Astrocyte of the hippocampus (primary cell): ENCODE results near the gene TEX14.

Source experiments
- DNase-seq: peaks from one replicate; pipeline ENCODE4 v3.0.0; 2011; ENCODE audit warnings: low read depth, low spot score

The TEX14 gene, protein sequence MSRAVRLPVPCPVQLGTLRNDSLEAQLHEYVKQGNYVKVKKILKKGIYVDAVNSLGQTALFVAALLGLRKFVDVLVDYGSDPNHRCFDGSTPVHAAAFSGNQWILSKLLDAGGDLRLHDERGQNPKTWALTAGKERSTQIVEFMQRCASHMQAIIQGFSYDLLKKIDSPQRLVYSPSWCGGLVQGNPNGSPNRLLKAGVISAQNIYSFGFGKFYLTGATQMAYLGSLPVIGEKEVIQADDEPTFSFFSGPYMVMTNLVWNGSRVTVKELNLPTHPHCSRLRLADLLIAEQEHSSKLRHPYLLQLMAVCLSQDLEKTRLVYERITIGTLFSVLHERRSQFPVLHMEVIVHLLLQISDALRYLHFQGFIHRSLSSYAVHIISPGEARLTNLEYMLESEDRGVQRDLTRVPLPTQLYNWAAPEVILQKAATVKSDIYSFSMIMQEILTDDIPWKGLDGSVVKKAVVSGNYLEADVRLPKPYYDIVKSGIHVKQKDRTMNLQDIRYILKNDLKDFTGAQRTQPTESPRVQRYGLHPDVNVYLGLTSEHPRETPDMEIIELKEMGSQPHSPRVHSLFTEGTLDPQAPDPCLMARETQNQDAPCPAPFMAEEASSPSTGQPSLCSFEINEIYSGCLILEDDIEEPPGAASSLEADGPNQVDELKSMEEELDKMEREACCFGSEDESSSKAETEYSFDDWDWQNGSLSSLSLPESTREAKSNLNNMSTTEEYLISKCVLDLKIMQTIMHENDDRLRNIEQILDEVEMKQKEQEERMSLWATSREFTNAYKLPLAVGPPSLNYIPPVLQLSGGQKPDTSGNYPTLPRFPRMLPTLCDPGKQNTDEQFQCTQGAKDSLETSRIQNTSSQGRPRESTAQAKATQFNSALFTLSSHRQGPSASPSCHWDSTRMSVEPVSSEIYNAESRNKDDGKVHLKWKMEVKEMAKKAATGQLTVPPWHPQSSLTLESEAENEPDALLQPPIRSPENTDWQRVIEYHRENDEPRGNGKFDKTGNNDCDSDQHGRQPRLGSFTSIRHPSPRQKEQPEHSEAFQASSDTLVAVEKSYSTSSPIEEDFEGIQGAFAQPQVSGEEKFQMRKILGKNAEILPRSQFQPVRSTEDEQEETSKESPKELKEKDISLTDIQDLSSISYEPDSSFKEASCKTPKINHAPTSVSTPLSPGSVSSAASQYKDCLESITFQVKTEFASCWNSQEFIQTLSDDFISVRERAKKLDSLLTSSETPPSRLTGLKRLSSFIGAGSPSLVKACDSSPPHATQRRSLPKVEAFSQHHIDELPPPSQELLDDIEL (N-terminal part only)

DNA sequence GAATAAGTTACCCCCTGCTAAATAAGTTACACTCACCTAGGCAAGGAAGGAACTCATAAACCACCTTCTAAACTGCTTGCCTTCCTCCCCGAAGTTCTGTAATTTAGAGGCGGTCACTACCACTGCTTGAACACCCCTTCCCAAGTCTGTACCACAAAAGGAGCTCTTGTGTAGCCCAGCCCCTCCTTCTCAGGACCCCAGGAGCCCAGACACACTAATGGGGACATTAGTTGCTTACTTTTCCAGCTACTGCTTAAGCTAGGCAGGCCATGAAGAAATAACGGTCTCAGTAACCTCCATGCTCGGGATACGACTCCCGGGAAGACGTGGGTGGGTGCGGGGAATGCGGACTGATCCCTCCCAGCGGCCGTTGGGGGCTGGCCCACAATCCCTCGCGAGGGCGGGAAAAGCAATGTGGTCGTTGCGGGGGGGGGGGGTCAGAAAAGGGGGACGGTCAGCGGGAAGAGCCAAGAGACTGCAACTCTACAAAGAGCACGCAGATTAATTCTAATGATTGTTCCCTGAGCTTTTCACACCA is at the start of gene TEX14:
TSS of gene TEX14 (minus strand) at position 345 of the 538 bp plus-strand sequence. CDS start 40,044 bp downstream, outside the sequence.
- no peak for DNase-seq

DNA sequence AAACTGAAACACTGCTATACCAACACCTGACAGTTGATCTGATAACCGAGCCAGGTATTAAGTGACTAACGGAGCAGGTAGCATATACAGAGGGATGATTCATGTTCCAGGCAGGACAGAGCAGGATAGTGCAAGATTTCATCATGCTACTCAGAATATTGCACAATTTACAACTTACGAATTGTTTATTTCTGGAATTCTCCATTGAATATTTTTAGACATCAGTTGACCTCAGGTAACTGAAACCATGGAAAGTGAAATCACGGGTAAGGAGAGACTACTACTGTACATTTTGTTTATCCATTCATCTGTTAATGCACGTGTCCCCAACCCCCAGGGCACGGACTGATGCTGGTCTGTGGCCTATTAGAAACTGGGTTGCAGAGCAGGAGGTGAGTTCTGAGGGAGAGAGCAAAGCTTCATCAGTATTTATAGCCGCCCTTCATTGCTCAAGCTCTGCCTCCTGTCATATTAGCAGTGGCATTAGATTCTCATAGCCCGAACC is 49.3 kb upstream of the TEX14 start:
- no peak for DNase-seq

DNA sequence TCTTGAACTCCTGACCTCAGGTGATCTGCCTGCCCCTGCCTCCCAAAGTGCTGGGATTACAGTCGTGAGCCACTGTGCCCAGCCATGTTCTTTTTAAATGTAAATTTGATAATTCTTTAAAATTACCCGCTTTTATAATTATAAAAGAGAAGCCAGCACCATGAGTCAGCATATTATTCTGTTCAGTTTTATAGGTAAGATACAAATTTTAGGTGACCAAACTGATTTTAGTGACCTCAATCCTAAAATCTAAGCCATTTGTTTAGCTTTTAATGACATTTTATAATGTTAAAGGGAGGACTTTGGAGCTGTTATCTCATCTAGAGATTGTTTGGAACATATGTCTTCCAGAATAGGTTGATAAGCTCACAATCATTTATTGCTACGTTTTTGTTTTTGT is 43.0 kb upstream of the TEX14 start:
- no peak for DNase-seq

DNA sequence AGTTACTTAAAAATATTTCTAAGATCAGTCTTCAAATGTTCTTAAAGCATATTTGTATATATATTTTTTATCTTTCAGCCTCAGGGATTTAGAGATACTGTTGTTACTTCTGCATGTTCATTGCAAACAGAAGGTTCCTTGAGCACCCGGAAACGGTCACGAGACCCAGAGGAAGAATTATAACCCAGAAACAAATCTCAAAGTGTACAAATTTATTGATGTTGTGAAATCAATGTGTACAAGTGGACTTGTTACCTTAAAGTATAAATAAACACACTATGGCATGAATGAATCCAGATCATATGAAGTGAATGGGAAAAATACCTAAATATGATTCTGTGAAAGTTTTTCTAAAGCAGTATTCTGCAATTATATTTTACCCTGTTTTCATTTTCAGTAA is 42.2 kb upstream of the TEX14 start:
- no peak for DNase-seq

DNA sequence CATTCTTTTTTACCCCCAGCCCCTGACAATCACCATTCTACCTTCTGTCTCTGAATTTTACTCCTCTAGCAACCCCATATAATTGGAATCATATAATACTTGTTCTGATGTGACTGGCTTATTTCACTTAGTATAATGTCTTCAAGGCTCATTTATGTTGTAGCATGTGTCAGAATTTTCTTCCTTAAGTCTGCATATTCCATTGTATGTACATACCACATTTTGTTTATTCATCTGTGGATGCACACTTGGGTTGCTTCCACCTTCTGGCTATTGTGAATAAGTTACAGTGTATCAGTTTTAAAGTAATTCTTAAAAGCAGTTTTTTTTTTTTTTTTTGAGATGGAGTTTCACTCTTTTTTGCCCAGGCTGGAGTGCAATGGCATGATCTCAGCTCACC is 39.1 kb upstream of the TEX14 start:
- DNase-seq: no peak

DNA sequence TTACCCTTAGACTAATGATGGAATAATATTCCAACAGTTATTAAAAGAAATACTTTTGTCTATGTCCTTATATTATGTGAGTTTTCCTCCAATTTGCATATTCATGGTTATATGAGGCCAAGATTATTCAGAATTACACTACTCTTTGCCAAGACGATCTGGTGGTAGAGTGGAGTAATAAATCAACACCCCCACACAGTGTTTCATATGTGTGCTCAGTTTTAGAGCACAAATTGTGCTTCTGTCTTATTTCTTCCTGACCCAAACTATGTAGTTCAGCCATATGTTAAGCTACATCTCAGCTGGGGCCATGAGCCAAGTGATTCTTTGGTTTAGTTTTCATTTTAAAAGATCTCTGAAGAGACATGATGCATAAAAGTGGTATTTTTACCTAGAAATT is 37.0 kb upstream of the TEX14 start:
- DNase-seq: no peak

DNA sequence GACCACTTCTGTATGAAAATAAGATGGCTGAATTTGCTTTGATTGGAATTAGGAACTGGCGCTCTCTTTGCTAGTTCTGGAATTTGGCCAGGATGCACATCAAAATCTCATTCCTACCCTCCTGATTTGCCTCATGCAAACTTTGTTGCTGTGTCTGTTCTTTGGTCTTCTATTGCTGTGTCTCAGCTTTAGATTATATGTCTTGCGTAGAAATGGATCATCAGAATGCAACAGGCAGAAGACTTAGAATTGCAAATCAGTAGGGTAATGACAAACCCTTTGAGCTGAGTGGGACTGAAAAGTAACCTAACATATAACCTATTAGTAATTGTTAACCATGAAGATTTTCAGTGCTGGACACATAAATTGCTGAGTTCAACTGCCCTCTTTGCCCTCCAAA is 30.9 kb upstream of the TEX14 start:
- no peak for DNase-seq

DNA sequence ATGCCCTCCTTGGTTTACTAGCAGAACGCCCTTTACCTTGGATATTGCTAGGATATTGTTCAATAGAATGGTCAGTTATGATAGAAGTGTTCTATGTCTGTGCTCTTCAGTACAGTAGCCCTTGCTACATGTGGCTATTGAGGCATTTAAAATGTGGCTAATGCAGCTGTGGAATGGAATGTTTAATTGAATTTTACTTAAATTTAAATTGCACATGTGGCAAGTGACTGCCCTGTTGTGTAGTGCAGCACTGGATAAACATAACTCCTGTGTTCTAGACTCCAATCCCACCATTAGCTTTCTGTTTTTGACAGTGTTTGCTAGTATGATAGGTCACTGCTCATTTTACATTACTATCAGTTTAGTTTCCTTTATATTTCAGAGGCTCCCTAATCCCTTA is 30.4 kb upstream of the TEX14 start:
- no peak for DNase-seq

DNA sequence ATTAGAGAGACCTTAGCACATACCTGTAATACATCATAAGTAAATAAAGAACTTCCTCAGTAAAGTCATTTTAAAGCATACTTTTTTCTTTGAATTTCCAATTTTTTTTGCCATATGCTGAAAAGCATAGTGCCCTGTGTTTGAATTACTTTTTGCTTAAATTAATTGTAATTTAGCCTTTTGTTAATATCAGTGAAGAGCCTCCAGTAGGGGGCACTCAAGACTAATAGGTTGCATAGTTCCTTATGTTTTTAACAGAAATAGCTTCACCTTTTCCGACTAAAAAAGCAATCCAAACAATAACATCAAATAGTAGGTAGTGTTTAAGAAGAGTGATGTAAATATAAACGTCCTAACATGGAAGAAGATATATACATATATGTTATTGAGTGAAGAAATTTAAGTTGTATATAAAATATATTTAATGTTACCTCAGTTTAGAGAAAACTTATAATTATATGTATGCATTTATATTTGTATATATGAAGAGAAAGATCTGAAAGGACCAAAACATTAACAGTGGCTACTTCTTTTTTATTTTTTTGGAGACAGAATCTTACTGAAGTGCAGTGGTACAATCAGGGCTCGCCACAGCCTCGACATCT is 19.2 kb upstream of the TEX14 start:
- DNase-seq: peak; percentile 76

DNA sequence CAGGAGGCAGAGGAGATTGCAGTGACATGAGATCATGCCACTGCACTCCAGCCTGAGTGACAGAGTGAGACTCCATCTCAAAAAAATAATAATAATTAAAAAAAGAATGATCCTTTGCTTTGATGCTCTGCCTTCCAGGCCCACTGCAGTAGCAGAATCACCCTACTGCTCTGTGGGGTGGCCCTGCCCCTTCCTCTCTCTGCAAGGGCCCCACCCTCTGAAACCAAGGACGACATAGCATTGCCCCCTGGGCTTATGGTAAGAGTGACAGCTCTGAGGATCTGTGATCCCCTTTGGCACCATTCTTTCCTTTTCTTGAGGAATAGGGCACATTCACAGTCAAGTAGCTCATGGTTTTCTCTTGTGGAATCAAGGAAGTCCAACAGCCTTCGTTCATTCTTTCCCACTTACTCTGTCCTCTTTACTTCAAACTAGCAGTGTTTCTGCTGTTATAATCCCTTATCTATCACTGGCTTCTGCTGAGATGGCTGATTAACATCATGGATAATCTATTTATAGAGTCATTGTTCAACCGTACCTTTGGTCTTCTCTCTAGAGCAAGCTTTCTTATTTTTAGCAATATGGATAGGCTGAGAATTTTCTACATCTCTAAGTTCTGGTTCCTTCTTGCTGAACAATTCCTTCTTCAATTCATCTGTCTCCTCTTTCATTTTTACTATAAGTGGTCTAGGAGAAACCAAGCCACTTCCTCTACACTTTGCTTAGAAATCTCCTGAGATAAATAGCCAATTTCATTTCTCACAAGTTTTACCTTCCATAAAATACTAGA is 14.7 kb upstream of the TEX14 start:
- DNase-seq: no peak

DNA sequence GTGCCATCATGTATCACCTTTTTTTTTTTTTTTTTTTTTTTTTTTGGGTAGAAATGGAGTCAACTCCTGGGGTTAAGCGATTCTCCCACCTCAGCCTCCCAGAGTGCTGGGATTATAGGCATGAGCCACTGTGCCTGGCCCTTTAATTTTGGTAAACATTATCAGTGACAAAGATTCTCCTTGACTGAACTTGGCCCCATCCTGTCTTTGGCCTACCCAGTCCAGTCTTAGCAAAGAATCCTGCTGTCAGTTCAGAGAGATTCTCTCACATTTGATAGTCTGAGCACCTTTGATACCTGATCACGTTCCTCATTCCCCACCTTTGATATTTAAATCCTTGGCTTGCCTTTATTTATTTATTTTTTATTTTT is 12.1 kb upstream of the TEX14 start:
- no peak for DNase-seq

DNA sequence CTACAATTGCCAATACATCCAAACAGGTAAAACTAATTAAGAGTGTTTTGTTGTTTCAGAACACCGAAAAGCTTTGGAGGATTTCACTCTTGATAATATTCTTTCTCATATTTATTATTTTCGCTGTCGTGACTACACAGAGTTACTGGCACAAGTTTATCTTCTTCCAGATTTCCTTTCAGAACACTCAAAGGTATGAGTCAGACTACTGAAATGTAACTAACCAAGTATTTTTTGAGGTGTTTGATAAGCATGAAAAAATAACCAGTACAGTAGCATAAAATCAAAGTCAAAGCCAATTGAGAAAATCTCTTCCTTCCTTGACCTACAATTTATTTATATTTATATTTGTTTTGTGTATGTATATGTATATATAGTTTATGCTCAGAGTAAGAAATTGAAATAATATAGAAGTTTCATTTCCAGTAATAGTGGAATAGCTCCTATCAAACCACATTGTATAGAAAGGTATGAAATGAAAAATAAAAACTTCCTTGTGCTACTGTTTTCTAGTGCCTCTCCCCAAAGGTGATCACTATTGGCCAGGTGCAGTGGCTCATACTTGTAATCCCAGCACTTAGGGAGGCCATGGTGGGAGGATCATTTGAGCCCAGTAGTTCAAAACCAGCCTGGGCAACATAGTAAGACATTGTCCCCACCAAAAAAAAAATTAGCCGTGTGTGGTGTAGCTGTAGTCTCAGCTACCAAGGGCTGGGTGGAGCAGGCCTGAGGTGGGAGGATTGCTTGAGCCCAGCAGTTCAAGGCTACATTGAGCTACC is 11.5 kb upstream of the TEX14 start:
- peak; percentile 62 for DNase-seq

DNA sequence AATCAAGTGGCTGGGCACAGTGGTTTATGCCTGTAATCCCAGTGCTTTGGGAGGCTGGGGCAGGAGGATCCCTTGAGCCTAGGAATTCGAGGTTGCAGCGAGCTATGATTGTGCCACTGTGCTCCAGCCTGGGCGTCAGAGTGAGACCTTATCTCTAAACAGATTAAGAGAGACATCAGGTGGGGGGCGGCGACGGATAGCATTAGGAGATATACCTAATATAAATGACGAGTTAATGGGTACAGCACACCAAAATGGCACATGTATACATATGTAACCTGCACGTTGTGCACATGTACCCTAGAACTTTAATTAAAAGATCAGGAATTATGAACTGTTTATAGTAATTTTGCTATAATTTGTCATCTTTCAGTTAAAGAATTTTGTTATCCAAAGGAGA is 10.9 kb upstream of the TEX14 start:
- DNase-seq: no peak

DNA sequence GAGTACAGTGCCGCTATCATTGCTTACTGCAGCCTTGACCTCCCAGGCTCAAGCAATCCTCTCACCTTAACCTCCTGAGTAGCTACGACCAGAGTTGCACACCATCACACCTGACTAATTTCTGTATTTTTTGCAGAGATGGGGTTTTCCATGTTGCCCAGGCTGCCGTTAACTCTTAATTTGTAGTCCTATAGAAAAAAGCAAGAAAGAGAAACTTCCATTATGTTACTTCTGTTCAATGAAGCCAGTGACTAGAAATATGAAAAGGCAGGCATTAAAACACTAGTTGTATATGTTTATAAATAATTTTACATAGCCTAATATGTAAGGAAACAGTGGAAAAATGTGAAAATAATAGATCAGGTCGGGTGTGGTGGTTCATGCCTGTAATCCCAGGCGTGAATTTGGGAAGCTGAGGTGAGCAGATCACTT is 10.2 kb upstream of the TEX14 start:
- no peak for DNase-seq

DNA sequence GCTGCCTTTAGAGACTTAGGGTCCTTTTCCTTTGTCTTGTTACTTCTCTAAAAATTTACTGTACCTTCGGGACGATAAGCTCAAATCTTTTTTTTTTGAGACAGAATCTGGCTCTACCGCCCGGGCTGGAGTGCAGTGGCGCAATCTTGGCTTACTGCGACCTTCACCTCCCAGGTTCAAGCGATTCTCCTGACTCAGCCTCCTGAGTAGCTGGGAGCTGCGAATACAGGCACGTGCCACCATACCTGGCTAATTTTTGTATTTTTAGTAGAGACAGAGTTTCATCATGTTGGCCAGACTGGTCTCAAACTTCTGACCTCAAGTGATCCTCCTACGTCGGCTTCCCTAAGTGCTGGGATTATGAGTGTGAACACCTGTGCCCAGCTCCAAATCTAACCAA is 7.9 kb upstream of the TEX14 start:
- no peak for DNase-seq

DNA sequence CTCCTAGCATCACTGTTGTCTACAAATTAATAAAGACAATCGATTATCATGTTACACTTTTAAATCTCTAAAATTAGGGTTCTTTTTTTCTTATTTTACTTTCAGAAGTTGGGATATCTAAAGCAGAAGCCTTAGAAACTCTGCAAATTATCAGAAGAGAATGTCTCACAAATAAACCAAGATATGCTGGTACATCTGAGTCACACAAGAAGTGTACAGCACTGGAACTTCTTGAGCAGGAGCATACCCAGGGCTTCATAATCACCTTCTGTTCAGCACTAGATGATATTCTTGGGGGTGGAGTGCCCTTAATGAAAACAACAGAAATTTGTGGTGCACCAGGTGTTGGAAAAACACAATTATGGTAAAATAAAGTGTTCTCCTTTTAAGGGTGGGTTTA is 3.0 kb upstream of the TEX14 start:
- DNase-seq: no peak

DNA sequence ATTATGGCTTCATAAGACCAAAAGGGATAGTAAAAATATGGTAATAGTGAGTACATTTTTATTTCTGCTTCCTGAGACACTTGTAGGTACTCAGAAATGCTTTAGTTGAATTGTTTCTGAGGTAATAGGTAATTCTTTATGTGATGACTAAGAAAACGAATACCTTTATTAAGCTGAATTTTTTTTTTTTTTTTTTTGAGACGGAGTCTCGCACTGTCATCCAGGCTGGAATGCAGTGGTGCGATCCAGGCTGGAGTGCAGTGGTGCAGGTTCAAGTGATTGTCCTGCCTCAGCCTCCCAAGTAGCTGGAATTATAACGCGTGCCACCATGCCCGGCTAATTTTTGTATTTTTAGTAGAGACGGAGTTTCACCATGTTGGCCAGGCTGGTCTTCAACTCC is 2.5 kb upstream of the TEX14 start:
- DNase-seq: no peak

DNA sequence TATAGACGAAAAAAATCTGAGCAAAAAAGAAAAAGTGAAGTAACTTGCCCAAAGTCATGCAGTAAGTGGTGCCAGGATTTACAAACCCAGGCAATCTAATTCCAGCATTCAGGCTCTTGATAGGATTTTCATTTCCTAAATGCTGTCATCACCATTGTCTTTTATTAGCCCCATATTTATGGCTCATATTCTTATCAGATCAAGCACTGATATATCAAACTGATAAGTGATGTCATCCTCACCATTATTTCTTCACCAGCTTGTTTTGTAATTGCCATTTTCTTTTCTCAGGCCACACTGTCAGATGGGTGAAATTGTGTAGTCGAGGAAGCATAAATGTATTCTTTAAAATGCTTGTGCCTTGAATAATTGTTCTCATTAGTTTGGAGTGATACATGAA is 1.9 kb upstream of the TEX14 start:
- DNase-seq: no peak

DNA sequence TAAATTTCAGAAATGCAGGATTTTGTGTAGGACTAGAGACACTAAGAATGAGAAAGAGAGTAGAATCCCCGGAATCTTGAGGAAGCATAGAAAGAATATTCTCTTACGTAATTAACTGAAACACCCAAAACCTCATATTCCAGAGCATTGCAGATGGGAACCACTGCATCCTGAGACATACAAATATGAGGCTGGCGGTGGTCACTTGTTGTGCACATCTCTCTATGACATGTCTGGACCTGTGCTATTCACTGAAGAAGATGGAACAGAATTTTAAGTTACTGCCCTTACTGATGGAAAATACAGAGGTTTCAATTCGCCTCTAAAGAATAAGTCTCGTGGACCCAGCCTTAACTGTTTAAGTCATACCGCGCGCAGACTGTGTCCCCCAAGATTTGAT is 1.4 kb upstream of the TEX14 start:
- peak; percentile 7 for DNase-seq
